B cell (primary cell): Measurements from ENCODE around the gene SPATA2. TPM values are rescaled to one million over a fixed set of nuclear protein-coding genes. Genes with fewer than 3 reads are reported as not detected.

Experiments used
- ATAC-seq: fragments of 200-7000 bp; cut with Tn5 transposase; one replicate; pipeline ENCODE4 v1.10.0; 2021; ENCODE audit warnings: low read depth, mild to moderate bottlenecking, moderate number of reproducible peaks, moderate library complexity
- CTCF ChIA-PET: fragments of 350-600 bp; sonication (Branson Sonifier 250); formaldehyde crosslinking; loops from one replicate; lab custom pipeline; 2021; ENCODE audit warnings: antibody characterized with exemption, inconsistent platforms; lab: Charles Lee
- POLR2A ChIA-PET: fragments of 350-600 bp; sonication (Branson Sonifier 250); formaldehyde crosslinking; loops from one replicate; lab custom pipeline; 2021; ENCODE audit warnings: antibody characterized with exemption; lab: Charles Lee
- DNase-seq: peaks from one replicate; pipeline ENCODE4 v3.0.0; 2013
- H2AFZ ChIP-seq: 2 replicates; pipeline ENCODE4 v1.6.1; 2012; ENCODE audit warnings: mild to moderate bottlenecking, low read depth, low read length; ENCODE audit not compliant: insufficient read depth, poor library complexity, severe bottlenecking
- H3K27ac ChIP-seq, 2 donors: 1 replicate in 1 of 2; 2 replicates in 1 of 2; pipeline ENCODE4 v1.5.1; 2012 to 2013; ENCODE audit warnings: low read length in 2 of 2, mild to moderate bottlenecking in 2 of 2, moderate library complexity in 1 of 2
- H3K27me3 ChIP-seq, 4 experiments: fragments of 200-600 bp in 1 of 4; sonication (generic) in 1 of 4; replicated peaks in 1 of 4; 1 replicate in 2 of 4; 2 replicates in 2 of 4; pipeline versions ENCODE4 v1.6.1 to v1.7.0; 2013 to 2016; ENCODE audit warnings: low read length in 3 of 4, mild to moderate bottlenecking in 2 of 4, mixed read lengths in 1 of 4, moderate library complexity in 1 of 4; ENCODE audit not compliant: insufficient read depth in 4 of 4, control insufficient read depth in 3 of 4; ENCODE audit errors: control extremely low read depth in 1 of 4
- H3K36me3 ChIP-seq, 2 experiments: replicated peaks in 1 of 2; 1 replicate in 1 of 2; 2 replicates in 1 of 2; pipeline versions ENCODE4 v1.6.1 to v1.7.1; 2013; ENCODE audit warnings: low read length in 1 of 2; ENCODE audit not compliant: insufficient read depth in 2 of 2, control insufficient read depth in 1 of 2; ENCODE audit errors: control extremely low read depth in 1 of 2, extremely low read depth in 1 of 2
- H3K4me1 ChIP-seq, 2 donors: fragments of 200-600 bp in 1 of 2; sonication (generic) in 1 of 2; 1 replicate in 1 of 2; 2 replicates in 1 of 2; pipeline versions ENCODE4 v1.5.1 to v1.6.1; 2013 to 2017; ENCODE audit warnings: low read length in 2 of 2; ENCODE audit not compliant: control insufficient read depth in 2 of 2, insufficient read depth in 2 of 2
- H3K4me2 ChIP-seq: replicated peaks from 2 replicates; pipeline ENCODE3; 2012; ENCODE audit warnings: mild to moderate bottlenecking, low read depth, low read length; ENCODE audit not compliant: poor library complexity, severe bottlenecking
- H3K4me3 ChIP-seq, 5 experiments: fragments of 200-600 bp in 1 of 5; sonication (generic) in 1 of 5; 1 replicate in 3 of 5; 2 replicates in 2 of 5; pipeline versions ENCODE4 v1.5.1 to v1.7.0; 2011 to 2016; ENCODE audit warnings: low read length in 4 of 5, mild to moderate bottlenecking in 4 of 5, low read depth in 2 of 5, control low read depth in 1 of 5, moderate library complexity in 1 of 5; ENCODE audit not compliant: insufficient read depth in 1 of 5; ENCODE audit errors: control extremely low read depth in 1 of 5, extremely low read depth in 1 of 5
- H3K79me2 ChIP-seq: fragments of 200-600 bp; sonication (generic); one replicate; pipeline ENCODE4 v1.6.0; 2016; ENCODE audit warnings: low read length; ENCODE audit not compliant: control insufficient read depth, insufficient read depth
- H3K9ac ChIP-seq: fragments of 200-600 bp; sonication (generic); 2 replicates; pipeline ENCODE4 v1.6.1; 2017; ENCODE audit warnings: mild to moderate bottlenecking, low read length, moderate library complexity
- H3K9me3 ChIP-seq, 3 donors: one replicate each; pipeline versions ENCODE4 v1.6.1 to v1.7.1; 2013; ENCODE audit warnings: low read length in 2 of 3; ENCODE audit not compliant: control insufficient read depth in 2 of 3, insufficient read depth in 1 of 3; ENCODE audit errors: control extremely low read depth in 1 of 3
- H4K20me1 ChIP-seq: 2 replicates; pipeline ENCODE4 v1.6.0; 2012; ENCODE audit warnings: mild to moderate bottlenecking, low read length; ENCODE audit not compliant: insufficient read depth, control insufficient read depth, poor library complexity, severe bottlenecking
- H3K27ac Mint-ChIP-seq: one replicate; pipeline ENCODE4 v1.8.0; 2021; ENCODE audit warnings: mixed read lengths
- H3K27me3 Mint-ChIP-seq: one replicate; pipeline ENCODE4 v1.8.0; 2021; ENCODE audit warnings: mixed read lengths
- H3K4me1 Mint-ChIP-seq: one replicate; pipeline ENCODE4 v1.8.0; 2021; ENCODE audit warnings: mixed read lengths
- H3K4me3 Mint-ChIP-seq: one replicate; pipeline ENCODE4 v1.8.0; 2021; ENCODE audit warnings: mixed read lengths
- H3K9me3 Mint-ChIP-seq: one replicate; pipeline ENCODE4 v1.8.0; 2022; ENCODE audit warnings: mixed read lengths; ENCODE audit not compliant: insufficient read depth
- CTCF ChIP-seq: fragments of 200-600 bp; IDR thresholded peaks from one replicate; pipeline ENCODE4 v1.8.0; 2022; ENCODE audit warnings: antibody characterized with exemption, mild to moderate bottlenecking
- EZH2 ChIP-seq: IDR thresholded peaks from 2 replicates; pipeline ENCODE4 v1.6.1; 2012; ENCODE audit warnings: borderline replicate concordance, low read depth, mild to moderate bottlenecking, moderate library complexity, low read length; ENCODE audit not compliant: insufficient read depth, poor library complexity, severe bottlenecking
- WGBS: methylation state at CpG from one replicate; pipeline ENCODE4 v1.1.5; 2013; ENCODE audit warnings: missing lambda C conversion rate; ENCODE audit not compliant: insufficient coverage; 5-methylcytosine and 5-hydroxymethylcytosine counted together
- intact Hi-C: fragments of 100-400 bp; cut with micrococcal nuclease; formaldehyde crosslinking; loops from one replicate; pipeline ENCODE4 v1.10.0; 2022
- polyA plus RNA-seq: library from polyadenylated mRNA; depleted of rRNA; stranded (reverse); fragments of >200 nt; gene quantifications from 2 replicates; pipeline ENCODE4 v1.2.3, GENCODE V29; 2012
- total RNA-seq, 2 donors: library from RNA; stranded (reverse); fragments of 120-200 nt in 1 of 2; gene quantifications; 1 replicate in 1 of 2; 2 replicates in 1 of 2; pipeline versions ENCODE4 v1.2.3 to v1.2.4, GENCODE V29; 2013 to 2022

The SPATA2 gene
- total and polyA plus RNA-seq, 2 donors (not counting 1 experiment from before 2014, with no cell fraction given): 10.7 to 20.0 TPM

- TF ChIP-seq CTCF: no peak
- no peaks in the 10 kb centered on the region for H3K27me3 Mint-ChIP-seq
- H3K36me3 ChIP-seq: peaks cover 12 to 47% of the 10 kb centered on the region in 2 experiments
- ATAC-seq: no peak
- no peaks in the 10 kb centered on the region for H4K20me1 ChIP-seq
- H3K4me3 ChIP-seq: no peak overlapping the region
- no peaks in the 10 kb centered on the region for H3K9me3 ChIP-seq
- no peak overlapping the region for H3K27ac ChIP-seq
- ChIA-PET CTCF (interaction anchor here (0.8 to 1.3 kb wide), 3 partner anchors 27 to 543 kb away, joined by 3 to 4 read pairs (median 3); no protein-coding TSS in a partner anchor), POLR2A (no interaction called here)
- no peaks in the 10 kb centered on the region for H3K4me1 ChIP-seq
- DNase-seq: no peak
- no peak overlapping the region for H3K4me2 ChIP-seq
- no peaks in the 10 kb centered on the region for H3K9me3 Mint-ChIP-seq
- H3K79me2 ChIP-seq: no peaks in the 10 kb centered on the region
- intact Hi-C loops: no loop called here
- no peak overlapping the region for H3K9ac ChIP-seq
- H3K27me3 ChIP-seq: no peaks in the 10 kb centered on the region
- no peak overlapping the region for H3K4me3 Mint-ChIP-seq
- no peak overlapping the region for H3K27ac Mint-ChIP-seq
- H2AFZ ChIP-seq: no peak overlapping the region
- H3K4me1 Mint-ChIP-seq: no peaks in the 10 kb centered on the region
These were observed 55.5 kb downstream of the SPATA2 start for GRCh38 chr20:49859807-49860206.

- ChIA-PET POLR2A (no interaction called here), CTCF (interaction anchor here (0.8 to 1.3 kb wide), 2 partner anchors 13 to 251 kb away, joined by 3 to 4 read pairs; no protein-coding TSS in a partner anchor)
- H3K4me1 Mint-ChIP-seq: no peaks in the 10 kb centered on the region
- H3K9me3 ChIP-seq: no peaks in the 10 kb centered on the region
- ATAC-seq: no peak
- no peak overlapping the region for H3K4me2 ChIP-seq
- no peaks in the 10 kb centered on the region for H3K9me3 Mint-ChIP-seq
- no peak overlapping the region for H3K4me3 ChIP-seq
- H2AFZ ChIP-seq: no peak overlapping the region
- DNase-seq: no peak
- WGBS: 92% methylated on average over 5 of the region's 6 CpGs
- no peak overlapping the region for H3K27ac Mint-ChIP-seq
- peaks cover 12 to 44% of the 10 kb centered on the region in 2 experiments for H3K36me3 ChIP-seq
- H3K27me3 ChIP-seq: no peaks in the 10 kb centered on the region
- H4K20me1 ChIP-seq: no peaks in the 10 kb centered on the region
- H3K9ac ChIP-seq: no peak overlapping the region
- H3K27ac ChIP-seq: no peak overlapping the region
- intact Hi-C loops: no loop called here
- no peaks in the 10 kb centered on the region for H3K4me1 ChIP-seq
- no peaks in the 10 kb centered on the region for H3K27me3 Mint-ChIP-seq
- TF ChIP-seq EZH2: no peak
- TF ChIP-seq CTCF: no peak
- H3K79me2 ChIP-seq: no peaks in the 10 kb centered on the region
- H3K4me3 Mint-ChIP-seq: no peak overlapping the region
These were observed 56.3 kb downstream of the SPATA2 start for GRCh38 chr20:49859011-49859410.
